Germinal center (tissue), 1 donor: Measurements from ENCODE around the gene EHBP1L1.
A peak's percentile ranks its signal among the peaks of the same experiment; 100 is the strongest.

ENCODE experiments used
- DNase-seq: peaks from one replicate; pipeline ENCODE4 v3.0.0; 2012; ENCODE audit warnings: mixed read lengths, low spot score

The EHBP1L1 gene

DNA sequence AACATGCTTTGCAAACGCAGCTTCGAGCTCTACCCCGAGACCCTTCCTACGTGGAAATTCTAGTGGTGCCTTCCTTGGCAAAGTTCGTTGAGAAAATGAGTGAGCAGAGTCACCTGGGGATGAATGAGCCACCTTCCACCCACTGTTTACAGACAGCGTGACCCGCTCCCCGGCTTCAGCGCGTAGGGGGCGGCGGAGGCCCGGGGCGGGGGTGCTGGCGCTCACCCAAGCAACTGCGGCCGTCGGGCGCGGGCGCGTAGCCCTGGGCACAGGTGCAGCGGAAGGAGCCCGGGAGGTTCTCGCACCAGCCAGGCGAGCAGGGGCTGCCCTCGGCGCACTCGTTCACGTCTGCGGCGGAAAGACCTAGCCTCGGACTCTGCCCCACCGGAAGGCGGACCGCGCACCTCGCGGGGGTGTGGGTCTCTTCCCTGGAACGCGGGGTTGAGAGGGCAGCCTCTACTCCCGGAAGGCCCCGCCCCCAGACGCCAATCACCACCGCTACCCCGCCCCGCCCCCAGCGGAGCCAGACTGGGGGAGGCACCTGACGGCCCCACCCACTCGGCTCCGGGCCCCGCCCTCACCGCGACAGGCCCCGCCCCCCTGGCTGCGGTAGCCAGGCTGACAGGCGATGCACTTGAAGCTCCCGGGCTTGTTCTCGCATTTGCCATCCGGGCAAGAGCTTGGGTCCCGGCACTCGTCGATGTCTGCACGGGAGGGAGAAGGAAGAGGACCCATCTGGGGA, 29.5 kb upstream of the EHBP1L1 start:
- DNase-seq: peak; percentile 97

DNA sequence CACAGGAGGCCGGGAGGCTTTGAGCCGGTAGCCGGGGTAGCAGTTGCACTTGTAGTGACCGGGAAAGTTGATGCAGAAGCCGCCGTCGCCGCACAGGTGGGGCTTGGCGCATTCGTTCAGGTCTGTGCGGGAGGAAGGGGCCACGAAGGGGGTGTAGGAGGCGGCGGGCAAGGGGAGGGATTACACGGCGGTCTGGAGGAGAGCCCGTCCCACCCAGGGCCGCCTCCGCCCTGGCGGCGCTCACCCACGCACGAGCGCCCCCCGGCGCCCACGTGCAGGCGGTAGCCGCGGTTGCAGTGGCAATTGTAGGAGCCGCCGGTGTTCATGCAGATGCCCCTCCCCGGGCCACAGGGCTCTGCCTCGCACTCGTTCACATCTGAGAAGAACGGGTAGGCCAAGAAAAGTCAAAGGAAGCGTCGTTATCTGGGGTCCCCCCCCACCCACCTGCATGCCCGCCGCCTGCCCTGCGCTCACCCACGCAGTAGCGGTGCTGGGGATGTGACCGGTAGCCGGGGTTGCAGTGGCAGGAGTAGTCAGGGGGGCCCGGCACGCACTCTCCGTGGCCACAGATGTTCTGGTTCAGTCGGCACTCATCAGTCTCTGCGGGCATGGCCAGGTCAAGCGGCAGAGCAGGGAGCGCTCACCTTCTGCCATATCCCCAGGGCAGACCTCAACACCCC, 28.3 kb upstream of the EHBP1L1 start:
- no peak for DNase-seq

GRCh38 chr11:65548395-65548794, 27.5 kb upstream of the EHBP1L1 start:
- no peak for DNase-seq

- no peak for DNase-seq
Measured at GRCh38 chr11:65549096-65549495, 26.8 kb upstream of the EHBP1L1 start.

DNA sequence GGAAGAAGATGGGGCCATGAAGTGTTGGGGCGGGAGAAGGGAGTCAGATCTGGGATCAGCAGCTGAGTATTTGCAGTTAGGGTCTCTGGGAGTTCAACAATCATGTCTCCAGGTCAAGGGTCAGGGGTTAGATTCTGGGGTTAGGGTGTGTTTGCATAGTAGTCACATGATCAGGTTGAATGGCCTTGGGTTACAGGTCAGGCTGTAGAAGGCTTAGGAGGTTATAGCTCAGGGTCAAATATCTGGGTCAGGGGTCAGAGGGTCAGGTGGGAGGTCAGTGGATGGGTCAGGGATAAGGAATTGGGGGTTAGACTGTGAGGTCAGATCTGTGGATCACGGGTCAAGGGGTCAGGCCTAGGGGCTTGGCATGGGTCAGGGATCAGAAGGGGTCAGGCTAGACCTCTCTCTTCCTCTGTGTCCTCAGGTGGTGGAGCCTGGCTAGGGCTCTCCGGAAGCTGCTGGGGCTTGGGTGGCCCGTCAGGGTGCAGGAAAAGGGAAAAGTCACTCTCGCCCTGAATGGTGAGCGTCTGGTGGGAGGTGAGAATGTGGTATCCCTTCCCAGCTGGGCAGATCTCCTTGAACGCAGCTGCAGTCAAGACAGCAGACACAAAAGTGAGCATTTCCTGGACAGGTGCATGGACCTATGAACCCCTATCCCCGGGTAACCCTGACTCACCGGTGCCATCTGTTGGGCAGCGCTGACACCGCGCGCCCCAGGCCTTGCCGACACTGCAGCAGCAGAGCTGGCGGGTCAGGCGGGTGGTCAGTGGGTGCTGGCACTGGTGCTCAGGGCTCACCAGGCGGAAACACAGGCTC, 24.1 kb upstream of the EHBP1L1 start:
- DNase-seq: peak; percentile 69

DNA sequence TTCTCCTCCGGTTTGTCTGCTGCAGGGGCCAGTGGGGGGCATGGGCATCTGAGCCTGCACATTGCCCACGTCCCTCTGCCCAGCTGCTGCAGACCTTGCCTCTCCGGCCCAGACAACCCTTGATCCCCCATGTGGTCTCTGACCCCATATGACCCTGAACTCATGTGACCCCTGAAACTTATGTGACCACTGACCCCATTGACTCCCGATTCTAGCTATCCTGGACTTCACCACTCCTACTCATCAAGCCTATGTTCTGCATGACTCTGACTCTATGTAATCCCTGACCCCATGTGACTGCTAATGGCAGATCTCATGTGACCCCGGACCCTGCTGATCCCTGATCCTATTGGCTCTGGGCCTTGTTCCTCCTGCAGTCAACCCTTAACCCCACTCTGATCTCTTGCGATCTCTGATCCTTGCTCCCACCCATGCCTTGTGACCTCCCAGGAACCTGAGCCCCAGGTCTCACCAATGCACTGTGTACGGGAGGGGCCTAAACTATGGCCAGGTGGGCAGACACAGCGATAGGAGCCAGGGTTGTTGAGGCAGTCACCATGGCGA, 23.4 kb upstream of the EHBP1L1 start:
- no peak for DNase-seq

DNA sequence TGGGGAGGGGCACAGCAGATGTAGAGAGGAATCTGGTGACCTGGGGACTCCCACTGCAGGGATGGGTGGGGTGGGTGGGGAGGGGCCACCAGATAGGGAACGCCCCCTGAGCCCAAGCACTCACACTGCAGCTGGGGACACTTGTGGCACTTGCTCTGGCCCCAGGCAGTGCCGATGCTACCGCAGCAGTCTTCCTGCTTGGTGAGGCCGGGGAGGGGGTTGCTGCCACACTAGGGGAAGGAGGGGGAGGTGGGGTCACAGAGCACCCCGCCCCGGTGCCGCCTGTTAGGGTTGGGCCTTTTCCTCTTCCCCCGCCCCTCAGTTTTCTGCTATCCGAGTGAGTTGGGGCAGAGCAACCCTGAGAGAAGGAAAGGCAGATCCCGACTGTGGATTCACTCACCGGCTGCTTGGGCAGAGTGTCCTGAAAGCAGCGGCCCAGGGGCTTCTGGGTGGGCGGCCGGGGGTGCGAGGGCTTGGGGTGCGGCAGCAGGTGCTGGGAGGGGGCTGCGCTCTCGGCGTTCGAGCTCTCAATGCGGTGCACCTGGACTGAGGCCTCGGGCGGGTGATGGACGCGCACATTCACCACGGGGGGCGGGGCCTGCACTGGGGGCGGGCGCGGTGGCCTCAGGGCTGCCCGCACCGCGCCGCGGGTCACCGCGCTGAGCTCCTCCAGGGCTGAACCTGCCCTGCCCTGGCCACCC, 22.4 kb upstream of the EHBP1L1 start:
- DNase-seq: no peak

DNA sequence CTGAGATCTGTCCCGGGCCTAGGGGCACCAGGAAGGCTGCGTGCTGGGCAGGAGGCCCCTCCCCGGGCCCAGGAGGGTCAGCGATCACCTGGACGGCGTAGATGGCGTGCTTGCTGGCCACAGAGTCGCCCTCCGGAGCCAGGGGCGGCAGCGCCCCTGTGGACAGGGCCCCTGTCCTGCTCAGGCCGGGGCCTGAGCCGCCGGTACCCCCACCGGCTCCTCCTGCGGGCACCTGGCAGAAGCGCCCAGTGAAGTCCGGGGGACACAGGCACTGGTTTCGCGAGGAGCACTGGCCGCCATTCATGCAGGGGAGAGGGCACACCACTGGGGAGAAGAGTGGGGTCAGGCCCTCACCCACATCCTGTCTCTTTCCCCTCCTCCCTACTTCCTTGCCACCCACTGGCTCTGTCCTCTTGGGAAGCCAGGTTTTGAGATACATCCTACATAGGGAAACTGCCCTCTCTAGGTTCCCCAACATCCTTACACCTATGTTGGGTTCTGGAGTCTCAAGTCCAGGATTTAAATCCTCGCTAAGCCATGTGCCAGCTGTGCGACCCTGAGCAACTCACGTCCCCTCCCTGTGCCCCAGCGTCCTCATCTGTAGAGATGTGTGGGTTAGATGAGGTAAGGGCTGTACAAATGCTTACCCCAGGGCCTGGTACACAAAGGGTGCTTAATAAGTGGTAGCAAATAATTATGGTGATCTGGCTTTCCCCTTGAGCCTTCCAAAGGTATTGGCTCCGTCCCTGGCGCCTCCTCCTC, 21.6 kb upstream of the EHBP1L1 start:
- DNase-seq: no peak

GRCh38 chr11:65554842-65555430, 20.9 kb upstream of the EHBP1L1 start:
- DNase-seq: no peak

DNA sequence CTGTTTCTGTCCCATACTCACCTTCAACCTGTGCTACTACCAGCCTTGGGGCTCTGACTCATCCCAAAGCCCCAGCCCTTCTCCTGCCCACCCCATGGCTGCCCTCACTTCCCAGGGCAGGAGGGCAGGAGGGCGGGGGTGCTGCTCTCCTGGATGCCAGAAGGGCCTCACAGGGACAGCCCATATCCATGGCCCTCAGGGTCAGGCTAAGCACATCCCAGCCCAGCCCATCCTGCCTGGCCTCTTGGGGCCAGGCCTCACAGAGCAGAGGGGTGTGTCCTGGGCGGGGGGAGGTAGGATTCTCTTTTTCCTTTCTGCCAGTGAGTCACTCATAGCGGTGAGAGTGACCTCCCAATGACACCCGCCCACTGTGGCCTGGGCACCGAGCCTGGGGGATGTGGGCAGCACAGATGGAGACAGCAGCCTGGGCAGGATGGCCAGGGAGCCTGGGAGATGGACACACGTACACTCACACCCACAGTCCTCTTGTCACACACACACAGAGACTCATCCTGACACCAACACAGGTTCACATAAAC, 20.1 kb upstream of the EHBP1L1 start:
- no peak for DNase-seq

- DNase-seq: no peak
Measured at GRCh38 chr11:65556470-65557279, 19.2 kb upstream of the EHBP1L1 start.

GRCh38 chr11:65557280-65558001, 18.4 kb upstream of the EHBP1L1 start:
- DNase-seq: no peak

GRCh38 chr11:65558002-65558929, 17.6 kb upstream of the EHBP1L1 start, which contains the start of gene LTBP3:
LTBP3 (minus strand) TSS chr11:65558359; CDS start chr11:65557959, 400 bp downstream.
- peak; percentile 57 for DNase-seq

DNA sequence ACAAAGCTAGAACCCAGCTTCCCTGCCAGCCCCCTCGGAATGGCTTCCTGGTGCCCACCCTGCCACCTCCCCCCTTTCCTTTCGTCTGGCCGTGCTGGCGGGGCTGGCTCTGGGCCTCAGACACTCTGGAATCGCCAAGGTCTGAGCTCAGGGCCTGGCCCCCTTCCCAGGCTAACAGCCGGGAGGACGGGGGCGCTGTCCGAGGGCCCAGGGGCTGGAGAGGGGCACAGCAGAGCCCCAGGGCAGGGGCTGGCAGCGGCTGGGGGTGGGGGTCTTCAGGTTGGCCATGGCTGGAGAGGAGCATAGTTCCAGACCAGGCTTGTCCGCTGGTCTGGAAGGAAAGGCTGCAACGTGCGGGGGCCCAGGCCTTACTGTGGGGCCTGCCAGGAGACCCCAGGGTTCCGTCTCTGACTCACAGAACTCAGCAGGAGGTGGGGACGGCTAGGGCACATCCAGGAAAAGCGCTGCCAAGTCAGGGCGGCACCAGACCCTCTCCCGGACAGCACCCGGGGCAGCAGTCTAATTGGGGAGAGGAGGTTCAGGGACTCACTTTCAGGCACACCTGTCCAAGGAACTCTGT, 16.8 kb upstream of the EHBP1L1 start:
- no peak for DNase-seq

GRCh38 chr11:65559535-65559934, 16.3 kb upstream of the EHBP1L1 start:
- DNase-seq: no peak

- no peak for DNase-seq
Measured at GRCh38 chr11:65559951-65560537, 15.8 kb upstream of the EHBP1L1 start.
